Measurements from ENCODE around the gene PHLPP2. TPM values are rescaled to one million over a fixed set of nuclear protein-coding genes. Genes with fewer than 3 reads are reported as not detected.

PHLPP2 gene
- total and polyA plus RNA-seq, 2 donors (not counting 1 experiment from before 2014, with no cell fraction given), result 9.7 to 13.2 TPM

DNA sequence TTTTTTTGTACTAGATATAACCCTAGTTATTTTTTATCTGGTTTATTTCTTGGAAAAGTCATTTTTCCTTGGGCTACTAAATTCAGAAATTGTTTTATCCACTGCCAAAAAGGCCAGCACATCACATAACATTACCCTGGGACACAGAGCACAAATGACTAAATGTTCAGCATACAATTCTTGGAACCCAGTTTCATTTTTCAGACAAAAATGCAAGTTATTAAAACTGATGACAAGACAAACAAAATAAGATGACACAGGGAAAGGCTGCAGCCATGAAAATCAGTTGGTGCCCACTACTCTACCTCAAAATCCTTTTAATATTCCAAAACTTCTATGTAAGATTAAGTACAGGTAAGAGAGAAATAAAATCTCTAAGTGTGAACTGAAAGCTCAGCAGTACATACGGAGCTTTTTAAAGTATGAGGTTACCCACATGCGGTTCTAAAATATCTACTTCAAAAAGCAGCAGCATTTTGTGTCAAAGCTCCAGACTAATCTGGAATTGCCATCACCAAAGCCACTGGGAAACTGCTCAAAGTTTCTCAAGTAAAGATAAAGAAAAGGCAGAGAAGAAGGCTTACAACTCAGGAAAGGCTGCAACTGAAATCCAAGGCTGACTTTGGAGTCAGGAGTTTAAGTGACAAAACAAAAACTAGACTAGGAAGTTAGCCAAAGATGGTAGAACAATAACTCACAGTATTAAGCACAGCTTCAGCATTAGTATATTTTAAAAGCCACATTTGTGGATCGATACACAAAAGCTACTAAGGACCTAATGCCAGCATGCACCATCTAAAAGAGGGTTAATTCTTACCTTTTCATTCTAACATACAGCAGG is 42.8 kb upstream of the PHLPP2 start:
- no peak overlapping the region for H3K27ac ChIP-seq (ENCODE audit: insufficient read depth, low read length)
- no peak overlapping the region for H3K4me2 ChIP-seq (ENCODE audit: extremely low read depth, insufficient read depth, low read length)
- H3K4me1 ChIP-seq (ENCODE audit: control insufficient read depth, extremely low read depth, insufficient read depth, low read length), result no peaks in the 10 kb centered on the region
- no peak overlapping the region for H3K9ac ChIP-seq (ENCODE audit: insufficient read depth, low read length)
- H3K9me3 ChIP-seq (ENCODE audit: control insufficient read depth, insufficient read depth, low read depth, low read length), result no peaks in the 10 kb centered on the region
- H3K79me2 ChIP-seq (ENCODE audit: control insufficient read depth, insufficient read depth, low read length), result no peaks in the 10 kb centered on the region
- peak in 1 of 2 donors; percentile 12 for DNase-seq (ENCODE audit: low read depth in 2 of 2)
- no peak for TF ChIP-seq EZH2 (IDR thresholded peaks at IDR 0.05; ENCODE audit: low read length, missing control alignments)
- TF ChIP-seq, protein P1, sequence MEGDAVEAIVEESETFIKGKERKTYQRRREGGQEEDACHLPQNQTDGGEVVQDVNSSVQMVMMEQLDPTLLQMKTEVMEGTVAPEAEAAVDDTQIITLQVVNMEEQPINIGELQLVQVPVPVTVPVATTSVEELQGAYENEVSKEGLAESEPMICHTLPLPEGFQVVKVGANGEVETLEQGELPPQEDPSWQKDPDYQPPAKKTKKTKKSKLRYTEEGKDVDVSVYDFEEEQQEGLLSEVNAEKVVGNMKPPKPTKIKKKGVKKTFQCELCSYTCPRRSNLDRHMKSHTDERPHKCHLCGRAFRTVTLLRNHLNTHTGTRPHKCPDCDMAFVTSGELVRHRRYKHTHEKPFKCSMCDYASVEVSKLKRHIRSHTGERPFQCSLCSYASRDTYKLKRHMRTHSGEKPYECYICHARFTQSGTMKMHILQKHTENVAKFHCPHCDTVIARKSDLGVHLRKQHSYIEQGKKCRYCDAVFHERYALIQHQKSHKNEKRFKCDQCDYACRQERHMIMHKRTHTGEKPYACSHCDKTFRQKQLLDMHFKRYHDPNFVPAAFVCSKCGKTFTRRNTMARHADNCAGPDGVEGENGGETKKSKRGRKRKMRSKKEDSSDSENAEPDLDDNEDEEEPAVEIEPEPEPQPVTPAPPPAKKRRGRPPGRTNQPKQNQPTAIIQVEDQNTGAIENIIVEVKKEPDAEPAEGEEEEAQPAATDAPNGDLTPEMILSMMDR (conservative IDR thresholded peaks at IDR 0.05 in 1 of 2, IDR thresholded peaks at IDR 0.05 in 1 of 2; ENCODE audit: low read depth in 1 of 2, low read length in 2 of 2), result no peak
- peaks cover 3% of the 10 kb centered on the region for H3K36me3 ChIP-seq (ENCODE audit: control insufficient read depth, insufficient read depth, low read length)
- no peaks in the 10 kb centered on the region for H3K27me3 ChIP-seq (ENCODE audit: control insufficient read depth, insufficient read depth, low read length)
- no peak overlapping the region for H3K4me3 ChIP-seq (replicated peaks in 1 of 4; ENCODE audit: control extremely low read depth in 1 of 4, insufficient read depth in 1 of 4, low read depth in 3 of 4, low read length in 4 of 4)
- no peak overlapping the region for H2AFZ ChIP-seq (ENCODE audit: low read length)
- no peaks in the 10 kb centered on the region for H4K20me1 ChIP-seq (ENCODE audit: control insufficient read depth, extremely low read depth, insufficient read depth, low read length)

DNA sequence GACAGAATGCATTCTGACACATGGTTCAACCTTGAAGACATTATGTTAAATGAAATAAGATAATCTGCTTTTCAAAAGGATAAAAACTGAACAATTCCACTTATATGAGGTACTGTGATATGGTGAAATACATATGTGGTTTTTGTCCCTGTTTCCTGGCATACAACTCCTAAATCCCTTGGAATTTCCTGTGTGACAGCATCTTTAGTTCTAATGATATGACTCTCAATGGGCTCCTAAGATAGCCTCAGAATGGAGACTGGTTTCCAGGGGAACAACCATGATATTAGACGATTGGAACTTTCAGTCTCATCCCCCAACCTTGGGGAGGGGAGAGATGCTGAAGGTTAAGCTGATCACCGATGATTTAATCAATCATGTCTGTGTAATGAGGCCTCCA is 37.7 kb upstream of the PHLPP2 start:
- TF ChIP-seq, protein P1 (conservative IDR thresholded peaks at IDR 0.05 in 1 of 2, IDR thresholded peaks at IDR 0.05 in 1 of 2; ENCODE audit: low read depth in 1 of 2, low read length in 2 of 2), result no peak
- no peak for TF ChIP-seq EZH2 (IDR thresholded peaks at IDR 0.05; ENCODE audit: low read length, missing control alignments)
- DNase-seq (ENCODE audit: low read depth in 2 of 2), result peak in 1 of 2 donors; percentile 37
- H3K4me2 ChIP-seq (ENCODE audit: extremely low read depth, insufficient read depth, low read length), result no peak overlapping the region

DNA sequence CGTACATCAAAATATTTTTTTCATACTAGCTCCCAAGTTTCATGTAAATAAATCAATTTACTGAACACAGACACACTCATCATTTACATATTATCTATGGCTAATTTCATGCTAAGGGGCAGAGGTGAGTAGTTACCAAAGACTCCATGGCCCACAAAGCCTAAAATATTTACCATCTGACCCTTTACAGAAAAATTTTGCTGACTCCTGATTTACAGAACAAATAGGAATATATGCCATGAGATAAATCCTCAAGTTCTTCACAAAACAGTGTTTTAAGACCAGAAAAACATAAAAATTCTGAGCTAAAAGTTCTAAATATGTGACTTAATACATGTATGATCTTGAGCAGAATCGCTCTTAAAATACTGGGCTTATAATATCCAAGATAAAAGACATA is 36.6 kb upstream of the PHLPP2 start:
- no peak overlapping the region for H3K4me2 ChIP-seq (ENCODE audit: extremely low read depth, insufficient read depth, low read length)
- no peak overlapping the region for H2AFZ ChIP-seq (ENCODE audit: low read length)
- H3K79me2 ChIP-seq (ENCODE audit: control insufficient read depth, insufficient read depth, low read length), result no peaks in the 10 kb centered on the region
- peaks cover 3% of the 10 kb centered on the region for H3K36me3 ChIP-seq (ENCODE audit: control insufficient read depth, insufficient read depth, low read length)
- no peaks in the 10 kb centered on the region for H4K20me1 ChIP-seq (ENCODE audit: control insufficient read depth, extremely low read depth, insufficient read depth, low read length)
- TF ChIP-seq, protein P1 (conservative IDR thresholded peaks at IDR 0.05 in 1 of 2, IDR thresholded peaks at IDR 0.05 in 1 of 2; ENCODE audit: low read depth in 1 of 2, low read length in 2 of 2), result no peak
- TF ChIP-seq EZH2 (IDR thresholded peaks at IDR 0.05; ENCODE audit: low read length, missing control alignments), result no peak
- no peak for DNase-seq (ENCODE audit: low read depth in 2 of 2)
- H3K4me3 ChIP-seq (replicated peaks in 1 of 4; ENCODE audit: control extremely low read depth in 1 of 4, insufficient read depth in 1 of 4, low read depth in 3 of 4, low read length in 4 of 4), result no peak overlapping the region
- H3K4me1 ChIP-seq (ENCODE audit: control insufficient read depth, extremely low read depth, insufficient read depth, low read length), result no peaks in the 10 kb centered on the region
- no peak overlapping the region for H3K9ac ChIP-seq (ENCODE audit: insufficient read depth, low read length)
- H3K9me3 ChIP-seq (ENCODE audit: control insufficient read depth, insufficient read depth, low read depth, low read length), result no peaks in the 10 kb centered on the region
- no peak overlapping the region for H3K27ac ChIP-seq (ENCODE audit: insufficient read depth, low read length)
- H3K27me3 ChIP-seq (ENCODE audit: control insufficient read depth, insufficient read depth, low read length), result no peaks in the 10 kb centered on the region

More for the DNA sequence above, 37.7 kb upstream of the PHLPP2 start:
- Histone ChIP-seq H2AFZ (ENCODE audit: low read length) (no peak overlapping the region), H3K9ac (ENCODE audit: insufficient read depth, low read length) (no peak overlapping the region), H3K9me3 (ENCODE audit: control insufficient read depth, insufficient read depth, low read depth, low read length) (no peaks in the 10 kb centered on the region), H3K36me3 (ENCODE audit: control insufficient read depth, insufficient read depth, low read length) (peaks cover 3% of the 10 kb centered on the region), H3K27ac (ENCODE audit: insufficient read depth, low read length) (no peak overlapping the region), H4K20me1 (ENCODE audit: control insufficient read depth, extremely low read depth, insufficient read depth, low read length) (no peaks in the 10 kb centered on the region), H3K4me1 (ENCODE audit: control insufficient read depth, extremely low read depth, insufficient read depth, low read length) (no peaks in the 10 kb centered on the region), H3K27me3 (ENCODE audit: control insufficient read depth, insufficient read depth, low read length) (no peaks in the 10 kb centered on the region), H3K4me3 (replicated peaks in 1 of 4; ENCODE audit: control extremely low read depth in 1 of 4, insufficient read depth in 1 of 4, low read depth in 3 of 4, low read length in 4 of 4) (no peak overlapping the region), H3K79me2 (ENCODE audit: control insufficient read depth, insufficient read depth, low read length) (no peaks in the 10 kb centered on the region)
